Measurements from ENCODE around the gene TSPAN3.

The TSPAN3 gene

GRCh38 chr15:77070495-77071304 lies at the start of gene TSPAN3:
TSPAN3 (minus strand) TSS chr15:77071109; CDS start chr15:77070954, 155 bp downstream.
- peak; percentile 96 for DNase-seq

- no peak for DNase-seq
Measured at GRCh38 chr15:77120576-77120975, 49.7 kb upstream of the TSPAN3 start.

- no peak for DNase-seq
Measured at GRCh38 chr15:77119446-77119845, 48.5 kb upstream of the TSPAN3 start.

- peak; percentile 53 for DNase-seq
Measured at GRCh38 chr15:77118882-77119321, 48.0 kb upstream of the TSPAN3 start.

- no peak for DNase-seq
Measured at GRCh38 chr15:77115179-77115578, 44.3 kb upstream of the TSPAN3 start.

- no peak for DNase-seq
Measured at GRCh38 chr15:77112838-77113504, 42.1 kb upstream of the TSPAN3 start.

GRCh38 chr15:77111789-77112188 lies 40.9 kb upstream of the TSPAN3 start:
- no peak for DNase-seq

- peak; percentile 66 for DNase-seq
Measured at GRCh38 chr15:77107531-77108355, 36.8 kb upstream of the TSPAN3 start.

- peak; percentile 60 for DNase-seq
Measured at GRCh38 chr15:77107068-77107467, 36.2 kb upstream of the TSPAN3 start.

- no peak for DNase-seq
Measured at GRCh38 chr15:77104155-77104554, 33.2 kb upstream of the TSPAN3 start.

- no peak for DNase-seq
Measured at GRCh38 chr15:77099741-77100463, 29.0 kb upstream of the TSPAN3 start.

- DNase-seq = no peak
Measured at GRCh38 chr15:77098572-77098971, 27.7 kb upstream of the TSPAN3 start.

GRCh38 chr15:77097921-77098320 lies 27.0 kb upstream of the TSPAN3 start:
- no peak for DNase-seq

- DNase-seq = no peak
Measured at GRCh38 chr15:77097248-77097721, 26.4 kb upstream of the TSPAN3 start.

GRCh38 chr15:77096541-77096940 lies 25.6 kb upstream of the TSPAN3 start:
- no peak for DNase-seq

- no peak for DNase-seq
Measured at GRCh38 chr15:77096138-77096537, 25.2 kb upstream of the TSPAN3 start.

GRCh38 chr15:77094397-77095030 lies 23.6 kb upstream of the TSPAN3 start:
- no peak for DNase-seq

- no peak for DNase-seq
Measured at GRCh38 chr15:77093436-77093835, 22.5 kb upstream of the TSPAN3 start.

GRCh38 chr15:77091097-77091496 lies 20.2 kb upstream of the TSPAN3 start:
- no peak for DNase-seq

- DNase-seq = no peak
Measured at GRCh38 chr15:77087213-77087612, 16.3 kb upstream of the TSPAN3 start.

GRCh38 chr15:77085297-77085696 lies 14.4 kb upstream of the TSPAN3 start:
- DNase-seq = no peak

- DNase-seq = no peak
Measured at GRCh38 chr15:77084436-77084835, 13.5 kb upstream of the TSPAN3 start.
